Chondrocyte (in vitro differentiated cells): ENCODE data around the gene SPOCK2. TPM values are rescaled to one million over a fixed set of nuclear protein-coding genes. Genes with fewer than 3 reads are reported as not detected.
A peak's percentile ranks its signal among the peaks of the same experiment; 100 is the strongest.
"Not testable (repeated sequence)": the region's sequence is repeated elsewhere in the genome, so short reads cannot be mapped to it uniquely, and the experiment has no call there.

ENCODE experiments used
- DNase-seq: peaks from one replicate; pipeline ENCODE4 v3.0.0; 2021; ENCODE audit warnings: mixed read lengths, low spot score
- H3K27ac Mint-ChIP-seq: one replicate; pipeline ENCODE4 v1.8.0; 2021; ENCODE audit warnings: mild to moderate bottlenecking, moderate library complexity, mixed read lengths; ENCODE audit not compliant: unreplicated experiment
- H3K27me3 Mint-ChIP-seq: 2 replicates; pipeline ENCODE4 v1.8.0; 2021; ENCODE audit warnings: low read depth, mixed read lengths
- H3K36me3 Mint-ChIP-seq: 2 replicates; pipeline ENCODE4 v1.8.0; 2021; ENCODE audit warnings: low read depth, mixed read lengths
- H3K4me1 Mint-ChIP-seq: 2 replicates; pipeline ENCODE4 v1.8.0; 2021; ENCODE audit warnings: low read depth, mild to moderate bottlenecking, mixed read lengths
- H3K4me3 Mint-ChIP-seq: one replicate; pipeline ENCODE4 v1.8.0; 2021; ENCODE audit warnings: mild to moderate bottlenecking, moderate library complexity, mixed read lengths; ENCODE audit not compliant: unreplicated experiment
- H3K9me3 Mint-ChIP-seq: 2 replicates; pipeline ENCODE4 v1.8.0; 2021; ENCODE audit warnings: low read depth, mixed read lengths
- CTCF ChIP-seq: fragments of 200-600 bp; sonication (generic); IDR thresholded peaks from 2 replicates; pipeline ENCODE4 v1.5.0; 2021; ENCODE audit warnings: antibody characterized with exemption, mild to moderate bottlenecking, moderate library complexity
- long read RNA-seq: library from polyadenylated mRNA; stranded (forward); transcript quantifications from one replicate; pipeline ENCODE4 v2.0.0, GENCODE V29; 2021
- total RNA-seq: library from RNA; stranded (reverse); gene quantifications from 3 replicates; pipeline ENCODE4 v1.2.1, GENCODE V29; 2021

Gene SPOCK2, protein sequence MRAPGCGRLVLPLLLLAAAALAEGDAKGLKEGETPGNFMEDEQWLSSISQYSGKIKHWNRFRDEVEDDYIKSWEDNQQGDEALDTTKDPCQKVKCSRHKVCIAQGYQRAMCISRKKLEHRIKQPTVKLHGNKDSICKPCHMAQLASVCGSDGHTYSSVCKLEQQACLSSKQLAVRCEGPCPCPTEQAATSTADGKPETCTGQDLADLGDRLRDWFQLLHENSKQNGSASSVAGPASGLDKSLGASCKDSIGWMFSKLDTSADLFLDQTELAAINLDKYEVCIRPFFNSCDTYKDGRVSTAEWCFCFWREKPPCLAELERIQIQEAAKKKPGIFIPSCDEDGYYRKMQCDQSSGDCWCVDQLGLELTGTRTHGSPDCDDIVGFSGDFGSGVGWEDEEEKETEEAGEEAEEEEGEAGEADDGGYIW
- 0.32 to 1.4 TPM (median 0.80 TPM) in 3 replicates for total RNA-seq
- long read RNA-seq, partial matches to known transcripts = 0 of 2 reads
- long read RNA-seq, other reads (novel, unspliced or antisense) = 1 of 2 reads

GRCh38 chr10:72087969-72088888 lies at the start of gene SPOCK2:
SPOCK2 (minus strand) TSS chr10:72088551; CDS start chr10:72088328, 223 bp downstream.
- Mint-ChIP-seq H3K4me3 (peak within 1 kb of the TSS; percentile 65), H3K9me3 (no peaks in the 10 kb centered on the region), H3K4me1 (peaks cover 8% of the 10 kb centered on the region), H3K27ac (no peak within 1 kb of the TSS), H3K27me3 (peaks cover 18% of the 10 kb centered on the region), H3K36me3 (peaks cover 5% of the 10 kb centered on the region)
- TF ChIP-seq CTCF = no peak
- DNase-seq = no peak

- peaks cover 12% of the 10 kb centered on the region for H3K4me1 Mint-ChIP-seq
Measured at GRCh38 chr10:72137583-72137982, 49.2 kb upstream of the SPOCK2 start.

DNA sequence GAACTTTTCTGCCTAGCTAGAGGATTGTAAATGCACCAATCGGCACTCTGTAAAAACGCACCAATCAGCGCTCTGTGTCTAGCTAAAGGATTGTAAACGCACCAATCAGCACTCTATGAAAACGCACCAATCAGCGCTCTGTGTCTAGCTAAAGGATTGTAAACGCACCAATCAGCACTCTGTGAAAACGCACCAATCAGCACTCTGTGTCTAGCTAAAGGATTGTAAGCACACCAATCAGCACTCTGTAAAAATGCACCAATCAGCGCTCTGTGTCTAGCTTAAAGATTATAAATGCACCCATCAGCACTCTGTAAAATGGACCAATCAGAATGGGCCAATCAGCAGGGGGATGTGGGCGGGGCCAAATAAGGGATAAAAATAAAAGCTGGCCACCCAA lies 47.9 kb upstream of the SPOCK2 start:
- H3K27me3 Mint-ChIP-seq, H3K27ac Mint-ChIP-seq, H3K4me3 Mint-ChIP-seq, DNase-seq, H3K9me3 Mint-ChIP-seq: not testable (repeated sequence)
- peaks cover 14% of the 10 kb centered on the region for H3K4me1 Mint-ChIP-seq
- peaks cover 12% of the 10 kb centered on the region for H3K36me3 Mint-ChIP-seq

More at GRCh38 chr10:72137583-72137982, 49.2 kb upstream of the SPOCK2 start:
- H3K4me3 Mint-ChIP-seq = no peak overlapping the region
- H3K9me3 Mint-ChIP-seq = no peaks in the 10 kb centered on the region
- no peak overlapping the region for H3K27ac Mint-ChIP-seq
- TF ChIP-seq CTCF = no peak
- DNase-seq = no peak
- H3K36me3 Mint-ChIP-seq = peaks cover 12% of the 10 kb centered on the region
- no peaks in the 10 kb centered on the region for H3K27me3 Mint-ChIP-seq

GRCh38 chr10:72134785-72135767 lies 46.7 kb upstream of the SPOCK2 start:
- TF ChIP-seq CTCF = no peak
- Mint-ChIP-seq H3K27me3 (no peaks in the 10 kb centered on the region), H3K4me1 (peaks cover 14% of the 10 kb centered on the region), H3K9me3 (no peaks in the 10 kb centered on the region), H3K36me3 (peaks cover 10% of the 10 kb centered on the region), H3K27ac (no peak overlapping the region), H3K4me3 (no peak overlapping the region)
- DNase-seq = no peak

GRCh38 chr10:72133517-72133916 lies 45.2 kb upstream of the SPOCK2 start:
- H3K9me3 Mint-ChIP-seq = no peaks in the 10 kb centered on the region
- H3K36me3 Mint-ChIP-seq = peaks cover 10% of the 10 kb centered on the region
- DNase-seq = no peak
- peaks cover 14% of the 10 kb centered on the region for H3K4me1 Mint-ChIP-seq
- no peak overlapping the region for H3K4me3 Mint-ChIP-seq
- no peaks in the 10 kb centered on the region for H3K27me3 Mint-ChIP-seq
- no peak overlapping the region for H3K27ac Mint-ChIP-seq
- no peak for TF ChIP-seq CTCF
